Right renal cortex interstitium (tissue), 3 donors: ENCODE measurements around the gene PIP5K1C. TPM values are rescaled to one million over a fixed set of nuclear protein-coding genes. Genes with fewer than 3 reads are reported as not detected.
"Not testable (repeated sequence)": the region's sequence is repeated elsewhere in the genome, so short reads cannot be mapped to it uniquely, and the experiment has no call there.

Experiments
- DNase-seq, 3 donors: peaks; one replicate each; pipeline ENCODE4 v3.0.0-alpha.2; 2013; ENCODE audit warnings: low read depth in 3 of 3, low spot score in 2 of 3
- polyA plus RNA-seq, 3 donors: library from polyadenylated mRNA; unstranded; fragments of 120-200 nt; gene quantifications; one replicate each; pipeline ENCODE4 v1.2.1, GENCODE V29; 2013; ENCODE audit not compliant: insufficient read length in 3 of 3

PIP5K1C gene
- polyA plus RNA-seq, 3 donors, result 16.9 to 19.5 (median 19.3) TPM

DNA sequence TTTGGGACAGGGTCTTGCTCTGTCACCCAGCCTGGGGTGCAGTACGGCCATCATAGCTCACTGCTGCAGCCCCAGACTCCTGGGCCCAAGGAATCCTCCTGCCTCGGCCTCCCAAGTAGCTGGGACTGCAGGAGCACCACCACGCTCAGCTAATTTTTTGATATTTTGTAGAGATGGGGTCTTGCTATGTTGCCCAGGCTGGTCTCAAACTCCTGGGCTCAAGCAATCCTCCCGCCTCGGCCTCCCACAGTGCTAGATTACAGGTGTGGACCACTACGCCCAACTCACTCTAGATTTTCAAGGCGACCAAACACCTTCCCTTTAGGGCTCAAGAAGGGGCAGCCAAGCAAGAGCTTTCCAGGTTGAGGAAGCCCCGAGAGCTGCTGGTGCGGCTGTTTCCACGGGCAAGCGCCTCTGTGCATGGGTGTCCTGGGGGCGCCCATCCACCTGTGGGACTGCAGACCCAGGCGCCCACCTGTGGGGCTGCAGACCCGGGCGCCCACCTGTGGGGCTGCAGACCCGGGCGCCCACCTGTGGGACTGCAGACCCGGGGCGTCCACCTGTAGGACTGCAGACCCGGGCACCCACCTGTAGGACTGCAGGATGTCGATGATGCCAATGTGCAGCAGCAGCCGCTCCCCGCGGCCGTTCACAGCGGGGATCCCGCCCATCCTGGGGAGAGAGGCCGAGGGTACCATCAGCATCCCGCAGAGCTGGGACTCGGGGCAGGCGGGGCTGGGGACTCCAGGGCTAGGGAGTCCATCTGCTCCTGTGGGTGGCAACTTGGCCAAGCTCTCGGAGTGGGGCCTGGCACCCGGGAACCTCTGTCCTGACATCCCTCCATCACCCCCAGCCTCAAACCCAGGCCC lies 52.0 kb downstream of the PIP5K1C start:
- DNase-seq, result no peak

DNA sequence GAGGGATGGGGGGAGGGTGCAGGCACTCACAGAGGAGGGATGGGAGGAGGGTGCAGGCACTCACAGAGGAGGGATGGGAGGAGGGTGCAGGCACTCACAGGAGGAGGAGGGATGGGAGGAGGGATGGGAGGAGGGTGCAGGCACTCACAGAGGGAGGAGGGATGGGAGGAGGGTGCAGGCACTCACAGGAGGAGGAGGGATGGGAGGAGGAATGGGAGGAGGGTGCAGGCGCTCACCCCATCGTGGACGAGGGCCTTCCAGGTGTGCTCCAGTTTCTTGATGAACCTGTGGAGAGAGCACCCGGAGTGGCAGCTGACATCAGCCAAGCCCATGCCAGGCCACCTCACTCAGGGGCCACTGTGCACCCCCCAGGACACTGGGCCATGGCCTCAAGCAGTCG lies 53.2 kb downstream of the PIP5K1C start:
- DNase-seq, result not testable (repeated sequence)

DNA sequence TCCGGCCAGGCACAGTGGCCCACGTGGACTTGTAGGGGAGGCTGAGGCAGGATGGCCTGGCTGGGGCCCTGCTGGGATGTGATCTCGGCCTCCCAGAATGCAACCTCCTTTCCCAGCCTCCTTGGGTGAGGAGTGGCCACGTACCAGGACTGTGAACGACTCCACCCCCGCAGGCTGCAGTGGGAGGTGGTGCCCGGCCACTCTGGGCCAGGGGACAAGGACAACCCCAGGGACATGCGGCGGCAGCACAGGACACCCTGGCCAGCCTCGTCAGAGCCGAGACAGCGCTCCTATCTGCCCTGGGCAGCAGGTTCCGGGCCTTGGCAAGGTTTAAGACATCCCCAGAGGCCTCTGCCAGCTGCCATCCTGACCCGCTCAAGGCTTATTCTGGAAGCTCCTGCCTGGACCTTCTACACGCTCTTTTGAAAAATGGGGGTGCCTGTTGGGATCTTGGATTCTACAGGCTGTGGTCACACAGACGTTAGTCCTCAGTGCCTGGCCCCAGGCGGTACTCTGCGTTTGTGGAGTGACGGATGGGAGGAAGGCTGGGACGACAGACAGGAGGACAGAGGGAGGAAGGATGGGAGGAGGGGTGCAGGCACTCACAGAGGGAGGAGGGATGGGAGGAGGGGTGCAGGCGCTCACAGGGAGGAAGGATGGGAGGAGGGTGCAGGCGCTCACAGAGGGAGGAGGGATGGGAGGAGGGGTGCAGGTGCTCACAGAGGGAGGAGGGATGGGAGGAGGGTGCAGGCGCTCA lies 53.8 kb downstream of the PIP5K1C start:
- DNase-seq, result no peak

DNA sequence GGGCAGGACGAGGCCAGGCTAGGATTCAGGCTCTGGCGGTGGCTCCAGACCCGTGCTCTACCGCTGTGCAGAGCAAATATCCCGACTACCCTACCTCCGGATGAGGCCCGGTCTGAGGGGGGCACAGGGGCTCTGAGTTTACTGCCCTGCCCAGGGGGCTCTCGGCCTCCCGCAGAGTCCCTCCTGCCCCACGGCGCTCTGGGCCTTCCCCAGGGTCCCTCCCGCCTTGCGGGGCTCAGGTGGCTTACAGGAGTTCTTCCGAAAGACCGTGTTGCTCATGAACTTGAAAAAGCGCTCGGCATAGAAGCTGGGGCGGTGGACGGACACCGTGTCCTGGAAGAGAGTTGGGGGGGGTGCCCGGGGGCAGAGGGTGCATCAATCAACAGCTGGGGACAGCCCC lies 54.5 kb downstream of the PIP5K1C start:
- DNase-seq, result no peak

DNA sequence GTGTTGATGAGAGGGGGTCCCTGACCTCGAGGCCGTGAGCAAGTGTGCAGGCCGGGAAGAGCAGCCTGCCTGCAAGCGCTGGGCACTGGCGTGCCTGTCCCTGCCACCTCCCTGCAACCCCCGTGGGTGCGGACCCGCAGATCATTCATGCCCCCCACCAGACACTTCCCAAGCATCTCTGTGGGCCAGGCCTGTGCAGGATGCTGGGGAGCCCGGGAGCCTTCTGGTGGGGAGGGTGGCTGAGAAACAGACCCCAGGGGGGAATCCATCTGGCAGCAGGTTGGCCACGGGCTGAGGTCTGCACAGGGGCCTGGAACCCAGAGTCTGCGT lies 55.2 kb downstream of the PIP5K1C start:
- DNase-seq, result no peak

DNA sequence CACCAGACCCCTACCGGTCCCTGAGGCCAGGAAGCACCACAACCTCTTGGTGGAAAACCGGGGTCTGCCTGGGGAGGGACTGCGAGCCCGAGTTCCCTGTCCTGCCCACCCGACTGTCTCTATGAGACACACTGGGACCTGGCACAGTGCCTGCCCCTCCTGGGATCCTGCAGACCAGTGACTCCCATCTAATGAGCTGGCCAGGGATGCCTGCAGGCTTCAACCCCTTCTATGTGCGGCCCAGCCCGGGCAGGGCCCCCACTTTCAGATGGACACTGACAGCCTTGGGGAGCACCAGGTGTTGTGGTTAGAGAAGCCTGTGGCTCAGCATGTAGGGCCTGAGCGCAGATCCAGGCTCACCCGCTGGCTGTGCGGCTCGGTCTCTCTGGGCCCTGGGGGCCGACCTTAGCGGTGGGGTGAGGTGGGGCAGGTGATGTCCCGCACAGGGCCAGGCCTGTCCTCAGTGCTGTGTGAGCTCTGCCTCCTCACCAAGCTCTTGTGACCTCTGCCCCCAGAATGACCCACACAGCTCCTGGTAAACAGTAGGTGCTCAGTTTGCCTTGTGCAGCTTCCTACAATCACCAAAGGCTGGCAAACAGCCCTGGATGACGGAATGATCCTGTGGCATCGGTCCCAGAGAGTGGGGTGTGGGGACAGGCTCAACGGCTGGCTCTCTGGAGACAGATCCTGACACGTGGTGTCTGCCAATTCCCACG lies 55.8 kb downstream of the PIP5K1C start:
- no peak for DNase-seq

DNA sequence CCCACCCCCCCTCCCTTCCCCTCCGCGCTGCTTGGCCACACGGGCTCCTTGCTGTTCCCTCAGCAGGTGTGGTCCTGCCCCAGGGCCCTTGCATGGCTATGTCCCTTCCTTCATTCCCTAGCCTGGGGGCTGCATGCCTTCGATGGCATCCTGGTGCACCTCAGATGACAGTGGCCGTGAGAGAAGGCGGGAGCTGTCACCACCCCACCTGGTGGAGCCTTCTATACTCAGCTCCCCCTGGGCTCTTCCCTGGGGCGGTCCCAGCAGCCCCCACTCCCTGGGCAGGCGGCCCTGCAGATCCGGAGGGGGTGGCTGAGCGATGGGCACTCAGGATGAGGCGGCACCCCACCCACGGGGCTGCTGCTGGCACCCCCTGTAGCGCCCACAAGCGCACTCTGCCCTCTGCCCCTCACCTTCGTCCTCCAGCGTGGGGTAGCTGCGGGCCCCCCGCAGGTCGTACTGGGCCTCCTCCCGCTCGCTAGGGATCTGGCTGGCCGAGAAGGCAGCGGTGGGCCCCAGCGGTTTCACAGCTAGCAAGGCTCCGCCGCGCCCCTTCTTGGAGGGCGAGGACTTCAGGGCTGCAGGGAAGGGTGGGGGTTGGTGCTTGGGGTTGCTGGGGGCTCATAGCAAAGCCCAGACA lies 56.5 kb downstream of the PIP5K1C start:
- DNase-seq, result no peak

DNA sequence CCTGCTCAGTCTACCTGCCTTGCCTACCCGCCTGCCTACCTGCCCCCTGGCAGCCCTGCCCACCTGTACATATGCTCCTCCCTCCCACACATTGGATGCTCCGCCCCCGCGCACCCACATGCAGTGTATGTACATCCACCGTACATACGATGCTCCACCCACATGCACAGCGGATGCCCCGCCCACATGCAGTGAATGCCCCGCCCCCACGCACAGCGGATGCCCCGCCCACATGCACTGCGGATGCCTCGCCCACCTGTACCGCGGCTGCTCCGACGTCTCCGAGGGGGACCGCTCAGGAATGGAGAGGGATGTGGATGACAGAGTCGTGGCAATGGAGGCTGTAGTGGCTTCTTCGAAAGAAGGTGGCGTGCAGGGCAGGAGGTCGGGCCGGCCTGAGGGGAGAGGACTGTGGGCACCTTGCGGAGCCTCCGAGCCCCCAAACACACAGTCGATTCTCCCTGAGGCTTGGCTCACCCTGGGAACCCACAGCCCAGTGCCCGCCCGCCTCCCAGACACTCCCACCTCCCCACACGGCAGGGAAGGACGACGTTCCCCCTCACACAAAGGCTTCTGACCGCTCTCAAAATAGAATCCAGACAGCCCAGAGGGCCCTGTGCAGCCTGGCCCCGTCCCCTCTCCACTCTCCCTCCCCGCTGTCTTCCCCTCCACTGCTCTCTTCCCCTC lies 57.1 kb downstream of the PIP5K1C start:
- DNase-seq, result no peak

DNA sequence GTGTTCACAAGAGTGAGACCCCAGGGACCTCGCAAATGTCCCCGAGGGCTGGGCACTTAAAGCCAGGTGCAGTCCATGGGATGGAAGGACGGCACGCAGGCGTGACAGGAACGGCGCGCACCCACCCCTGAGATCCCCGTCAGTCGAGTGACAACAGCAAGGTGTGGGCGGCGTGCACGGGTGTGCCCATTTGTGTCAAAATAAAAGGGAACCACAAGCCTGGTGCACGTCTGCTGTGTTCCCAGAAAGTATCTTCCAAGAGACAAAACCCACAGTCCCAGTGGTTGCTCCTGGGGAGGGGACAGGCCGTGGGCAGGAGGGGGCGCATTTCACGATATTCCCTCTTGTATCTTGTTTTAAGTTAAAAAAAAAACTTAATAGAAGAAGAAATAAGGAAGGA lies 58.0 kb downstream of the PIP5K1C start:
- no peak for DNase-seq

DNA sequence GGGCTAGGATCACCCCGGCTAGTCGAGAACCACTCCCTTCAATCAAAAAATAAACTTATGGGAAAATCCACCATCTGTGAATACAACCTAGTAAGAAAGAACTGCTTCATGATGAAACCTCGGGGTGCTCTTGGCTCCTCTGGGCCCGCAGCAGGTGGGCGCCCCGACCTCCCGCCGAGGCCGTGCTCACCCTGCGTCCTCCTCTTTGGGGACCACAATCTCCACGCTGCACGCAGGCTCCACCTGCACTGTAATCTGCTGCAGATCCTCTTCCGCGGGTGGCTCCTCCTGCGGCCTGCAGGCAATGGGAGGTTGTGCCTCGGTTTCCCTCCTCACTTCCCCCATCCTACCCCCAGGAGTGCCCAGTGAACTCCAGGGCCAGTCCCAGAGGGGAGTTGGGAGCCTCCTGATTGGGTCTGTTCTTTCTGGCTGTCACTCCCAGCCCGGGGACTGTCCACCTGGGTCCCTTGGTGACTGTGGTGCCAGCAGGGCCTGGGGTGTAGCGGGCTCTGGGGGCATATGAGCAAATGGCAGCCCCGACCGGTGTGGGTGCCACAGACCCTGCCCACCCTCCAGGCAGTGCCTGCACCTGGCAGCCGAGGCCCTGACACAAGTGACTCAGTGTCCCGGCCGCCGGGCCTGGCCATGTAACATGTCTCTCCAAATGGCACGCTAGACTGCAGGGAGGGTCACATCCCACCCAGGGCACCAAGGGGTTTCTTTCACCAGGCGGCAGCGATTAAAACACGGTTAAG lies 58.6 kb downstream of the PIP5K1C start:
- DNase-seq, result no peak

DNA sequence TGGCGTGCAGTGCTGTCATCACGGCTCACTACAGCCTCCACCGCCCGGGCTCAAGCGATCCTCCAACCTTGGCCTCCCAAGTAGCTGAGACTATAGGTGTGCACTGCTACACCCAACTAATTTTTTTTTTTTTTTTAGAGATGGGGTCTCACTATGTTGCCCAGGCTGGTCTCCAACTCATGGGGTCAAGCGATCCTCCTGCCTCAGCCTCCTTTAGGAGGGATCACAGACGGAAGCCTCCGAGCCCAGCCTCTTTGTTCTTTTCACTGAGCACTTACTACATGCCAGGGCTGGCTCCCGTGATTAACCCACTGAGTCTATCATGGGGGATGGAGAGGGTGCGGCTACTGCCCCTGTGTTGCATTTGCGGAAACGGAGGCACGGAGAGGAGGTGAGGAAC lies 60.8 kb downstream of the PIP5K1C start:
- DNase-seq, result no peak

DNA sequence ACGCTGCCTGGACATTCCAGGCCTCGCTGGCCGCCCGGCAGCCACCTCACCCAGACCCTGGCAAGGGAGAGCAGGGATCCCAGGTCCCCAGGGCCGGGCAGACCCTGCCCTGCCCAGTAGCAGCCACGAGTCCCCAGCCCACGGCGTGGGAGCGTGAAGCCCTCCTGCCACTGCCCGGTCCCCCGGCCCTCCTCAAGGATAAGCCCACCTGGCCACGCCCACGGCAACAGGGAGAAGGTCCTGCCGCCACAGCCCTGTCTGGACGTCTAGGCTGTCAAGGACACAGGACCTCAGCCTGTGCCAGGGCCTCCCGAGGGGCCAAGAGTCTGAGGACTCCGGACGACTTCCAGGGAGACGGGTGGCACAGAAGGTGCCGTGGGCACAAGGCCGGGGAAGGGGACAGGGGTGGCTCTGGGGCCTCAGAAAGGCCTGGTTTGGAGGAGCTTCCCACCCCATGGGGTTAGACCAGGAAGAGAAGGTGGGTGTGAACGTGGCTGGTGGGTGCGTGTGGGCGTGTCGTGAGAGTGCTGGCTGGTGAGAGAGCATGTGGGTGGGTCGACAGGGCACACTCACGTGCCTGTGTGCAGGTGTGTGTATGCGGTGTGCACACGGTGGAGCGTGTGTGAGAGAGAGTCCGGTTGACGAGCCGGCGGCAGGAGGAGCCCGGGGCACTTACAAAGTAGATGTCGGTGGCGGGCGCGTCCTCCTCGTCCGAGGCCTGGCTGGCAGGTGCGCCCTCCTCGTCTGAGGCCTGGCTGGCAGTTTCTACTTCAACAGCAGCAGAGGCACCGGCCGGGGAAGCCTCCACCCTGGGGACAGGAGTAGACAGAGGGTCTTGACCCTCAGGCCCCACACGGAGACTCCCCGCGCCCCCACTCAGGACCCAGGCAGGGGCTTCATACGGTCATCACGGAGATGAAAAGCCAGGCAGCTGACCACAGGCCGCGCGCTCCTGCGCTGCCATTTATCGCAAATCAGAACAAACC lies 61.8 kb downstream of the PIP5K1C start:
- no peak for DNase-seq

DNA sequence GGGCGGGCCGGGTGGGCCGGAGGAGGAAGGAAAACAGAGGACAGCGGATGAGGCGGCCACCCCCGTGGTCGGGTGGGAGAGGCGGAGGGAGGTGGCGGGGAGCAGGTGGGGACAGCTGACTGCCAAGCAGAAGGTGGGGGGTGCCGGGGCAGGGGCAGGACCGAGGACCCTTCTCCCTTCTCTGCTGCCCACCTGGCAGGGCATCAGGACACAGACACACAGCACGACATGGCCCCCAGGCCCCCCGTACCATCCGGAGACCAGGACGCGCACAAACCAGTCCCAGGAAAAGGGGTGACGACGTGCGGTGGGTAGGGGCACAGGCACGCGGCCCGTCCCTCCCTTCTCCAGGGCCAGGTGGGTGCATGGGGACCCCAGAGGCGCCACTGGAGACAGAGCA lies 62.6 kb downstream of the PIP5K1C start:
- no peak for DNase-seq

DNA sequence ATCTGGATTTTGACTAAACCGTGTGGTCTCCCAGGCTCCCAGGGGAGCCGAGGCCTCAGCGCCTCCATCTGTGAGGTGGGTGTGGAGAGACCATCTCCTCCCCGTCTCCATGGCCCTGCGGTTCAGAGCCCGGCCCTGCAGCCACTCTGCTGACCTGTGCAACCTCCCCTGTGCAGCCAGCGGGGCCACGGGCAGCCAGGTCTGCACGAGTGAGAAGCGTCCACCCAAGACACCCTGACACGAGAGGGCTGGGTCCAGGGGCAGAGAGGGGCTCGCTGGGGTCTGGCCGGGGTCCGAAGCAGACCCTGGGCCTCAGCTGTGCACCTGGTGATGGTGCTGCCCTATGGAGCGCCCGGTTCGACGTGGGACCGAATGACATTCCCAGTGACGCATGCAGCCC lies 63.3 kb downstream of the PIP5K1C start:
- DNase-seq, result no peak

DNA sequence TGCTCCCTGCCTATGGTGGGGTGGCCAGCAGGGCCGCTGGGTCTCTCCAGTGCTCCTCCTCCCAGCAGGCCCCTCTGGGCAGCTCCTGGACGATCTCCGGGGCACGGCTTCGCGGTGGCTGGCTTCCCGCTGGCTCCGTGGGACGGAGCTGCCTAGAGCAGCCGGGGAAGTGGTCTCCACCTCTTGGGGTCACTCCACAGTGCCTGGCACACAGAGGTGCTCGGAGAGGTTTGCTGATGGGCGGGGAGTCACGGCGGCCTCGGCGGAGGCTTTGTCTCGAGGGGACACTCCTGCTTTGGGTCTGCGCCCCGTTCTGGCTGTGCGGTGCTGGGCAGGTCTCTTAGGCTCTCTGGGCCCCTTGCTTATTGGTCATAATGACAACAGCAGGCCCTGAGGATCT lies 63.8 kb downstream of the PIP5K1C start:
- no peak for DNase-seq

DNA sequence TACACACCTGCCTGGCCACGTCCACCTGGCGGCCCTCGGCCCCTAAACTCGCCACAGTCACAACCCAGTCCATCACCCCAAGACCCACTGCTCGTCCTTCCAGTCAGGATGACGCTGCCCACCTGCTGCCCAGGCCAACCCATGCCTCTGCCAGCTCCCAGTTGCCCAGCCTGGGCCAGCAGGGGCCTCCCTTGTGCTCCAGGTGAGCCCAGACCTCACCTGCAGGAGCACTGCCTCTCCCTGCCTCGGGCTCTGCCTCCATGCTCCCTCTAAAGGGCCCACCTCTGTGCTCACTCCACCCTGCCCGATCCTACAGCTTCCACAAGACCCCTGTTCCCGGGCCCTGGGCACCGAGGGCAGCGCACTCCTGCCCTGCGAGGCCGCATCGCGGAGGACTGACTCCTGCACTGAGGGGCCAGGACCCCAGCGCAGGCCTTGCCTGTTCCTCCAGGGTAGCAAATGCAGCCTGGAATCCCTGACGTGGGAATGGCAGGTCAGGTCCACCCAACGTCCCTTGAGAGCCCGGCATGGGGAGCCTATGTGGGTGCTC lies 65.7 kb downstream of the PIP5K1C start:
- DNase-seq, result no peak

DNA sequence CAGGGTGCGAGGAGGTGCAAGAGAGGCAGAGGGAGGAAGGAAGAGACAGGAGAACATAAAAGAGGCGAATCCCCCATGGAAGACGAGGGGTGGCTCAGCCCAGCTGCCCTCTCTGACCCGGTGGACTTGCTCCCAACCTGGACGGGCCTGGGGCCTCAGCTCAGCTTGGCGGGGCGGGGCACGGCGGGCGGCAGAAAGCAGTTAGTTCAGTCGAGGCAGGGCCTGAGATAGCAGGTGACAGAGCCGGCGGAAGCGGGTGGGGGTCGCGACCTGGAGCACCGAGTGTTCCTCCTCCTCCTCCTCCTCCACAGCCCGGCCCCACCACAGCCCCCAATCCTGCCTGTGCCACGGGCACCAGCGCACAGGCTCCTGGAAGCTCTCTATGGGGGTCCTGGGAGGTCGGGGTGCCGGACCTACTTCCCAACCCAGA lies 66.7 kb downstream of the PIP5K1C start:
- no peak for DNase-seq
